Caki2 (cell line): ENCODE measurements around the gene GATAD2B. TPM values are rescaled to one million over a fixed set of nuclear protein-coding genes. Genes with fewer than 3 reads are reported as not detected.
"Not testable (repeated sequence)": the region's sequence is repeated elsewhere in the genome, so short reads cannot be mapped to it uniquely, and the experiment has no call there.

Experiments
- DNase-seq: peaks from one replicate; pipeline ENCODE4 v3.0.0-alpha.2; 2015; ENCODE audit warnings: low read depth
- in situ Hi-C: cut with HindIII; loops from 2 replicates; pipeline ENCODE4 v1.10.0; 2016; ENCODE audit warnings: low sequenced_read_pairs, low pct_unique_long_range_greater_than_20kb, mixed read lengths
- total RNA-seq: library from RNA; depleted of rRNA; stranded (reverse); fragments of >200 nt; shearing (Covaris generic); gene quantifications from 2 replicates; pipeline ENCODE4 v1.2.3, GENCODE V29; 2014; ENCODE audit warnings: low replicate concordance

GATAD2B gene
- total RNA-seq, 1 experiment from 2014 or later, result 1.1 TPM

DNA sequence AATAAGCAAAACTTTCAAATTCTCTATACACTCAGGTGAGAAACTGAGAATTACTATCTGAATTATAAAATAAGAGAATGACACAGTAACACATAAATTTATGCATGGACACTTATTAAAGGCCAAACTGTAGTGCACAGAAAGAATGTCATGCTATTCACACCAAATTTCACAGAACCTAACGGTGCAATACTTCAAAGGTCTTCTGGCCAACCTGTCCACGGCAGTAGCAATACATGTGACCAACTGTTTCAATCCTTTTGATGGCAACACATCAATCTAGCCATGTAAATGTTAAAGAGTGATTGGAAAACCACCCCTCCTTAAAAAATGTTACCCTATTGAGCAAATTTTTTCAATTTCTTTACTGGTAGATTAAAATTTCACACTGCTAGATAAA lies 10.4 kb downstream of the GATAD2B start:
- DNase-seq, result no peak
- in situ Hi-C loops, result no loop called here

DNA sequence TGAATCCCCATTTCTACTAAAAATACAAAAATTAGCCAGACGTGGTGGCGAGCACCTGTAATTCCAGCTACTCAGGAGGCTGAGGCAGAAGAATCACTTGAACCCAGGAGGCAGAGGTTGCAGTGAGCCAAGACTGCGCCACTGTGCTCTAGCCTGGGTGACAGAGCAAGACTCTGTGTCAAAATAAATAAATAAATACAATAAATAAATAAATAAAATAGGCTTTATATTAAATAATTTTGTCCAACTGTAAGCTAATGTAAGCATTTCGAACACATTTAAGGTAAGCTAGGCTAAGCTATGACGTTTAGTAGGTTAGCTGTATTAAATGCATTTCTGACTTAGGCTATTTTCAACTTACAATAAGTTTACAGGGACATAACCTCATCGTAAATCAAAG lies 12.2 kb downstream of the GATAD2B start:
- in situ Hi-C loops, DNase-seq: not testable (repeated sequence)

- no peak for DNase-seq
- in situ Hi-C loops, result no loop called here
Observed at GRCh38 chr1:153908071-153908470, 14.7 kb downstream of the GATAD2B start.

DNA sequence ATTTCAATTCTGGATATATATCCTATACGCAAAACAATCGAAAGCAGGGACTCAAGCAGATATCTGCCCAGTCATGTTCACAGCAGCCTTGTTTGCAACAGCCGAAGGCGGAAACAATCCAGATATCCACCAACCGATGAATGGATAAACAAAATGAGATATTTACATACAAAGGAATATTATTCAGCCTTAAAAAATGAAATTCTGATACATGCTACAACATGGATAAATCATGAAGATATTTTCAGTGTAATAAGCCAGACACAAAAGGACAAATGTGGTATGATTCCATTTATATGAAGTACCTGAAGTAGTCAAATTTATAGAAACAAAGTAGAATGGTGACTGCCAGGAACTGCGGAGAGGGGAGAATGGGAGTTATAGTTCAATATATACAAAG lies 15.6 kb downstream of the GATAD2B start:
- in situ Hi-C loops, result no loop called here
- no peak for DNase-seq

DNA sequence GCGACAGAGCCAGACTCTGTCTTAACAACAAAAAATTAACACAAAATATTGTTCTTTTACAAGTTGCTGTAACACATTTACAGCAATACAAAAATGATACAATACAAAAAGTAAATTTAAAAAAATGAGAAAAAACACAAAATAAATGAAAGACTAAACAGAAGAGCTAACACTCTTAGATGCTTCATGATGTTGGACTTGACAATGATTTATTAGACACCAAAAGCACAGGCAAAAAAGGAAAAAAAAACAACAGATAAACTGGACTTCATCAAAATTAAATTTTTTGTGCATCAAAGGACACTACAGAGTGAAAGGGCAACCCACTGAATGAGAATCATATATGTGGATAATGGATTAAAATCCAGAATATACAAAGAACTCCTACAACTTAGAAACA lies 16.4 kb downstream of the GATAD2B start:
- in situ Hi-C loops, result no loop called here
- DNase-seq, result no peak

- in situ Hi-C loops, DNase-seq: not testable (repeated sequence)
Observed at GRCh38 chr1:153905908-153906307, 16.9 kb downstream of the GATAD2B start.

GRCh38 chr1:153903841-153904455 lies 18.8 kb downstream of the GATAD2B start:
- no peak for DNase-seq
- in situ Hi-C loops, result no loop called here

GRCh38 chr1:153899509-153899908 lies 23.3 kb downstream of the GATAD2B start:
- in situ Hi-C loops, result no loop called here
- no peak for DNase-seq

- DNase-seq, in situ Hi-C loops: not testable (repeated sequence)
Observed at GRCh38 chr1:153895866-153896265, 26.9 kb downstream of the GATAD2B start.

- in situ Hi-C loops, result not testable (repeated sequence)
Observed at GRCh38 chr1:153891042-153891441, 31.7 kb downstream of the GATAD2B start.

GRCh38 chr1:153888533-153888932 lies 34.2 kb downstream of the GATAD2B start:
- no peak for DNase-seq
- in situ Hi-C loops, result no loop called here

More at GRCh38 chr1:153891042-153891441, 31.7 kb downstream of the GATAD2B start:
- not testable (repeated sequence) for DNase-seq

DNA sequence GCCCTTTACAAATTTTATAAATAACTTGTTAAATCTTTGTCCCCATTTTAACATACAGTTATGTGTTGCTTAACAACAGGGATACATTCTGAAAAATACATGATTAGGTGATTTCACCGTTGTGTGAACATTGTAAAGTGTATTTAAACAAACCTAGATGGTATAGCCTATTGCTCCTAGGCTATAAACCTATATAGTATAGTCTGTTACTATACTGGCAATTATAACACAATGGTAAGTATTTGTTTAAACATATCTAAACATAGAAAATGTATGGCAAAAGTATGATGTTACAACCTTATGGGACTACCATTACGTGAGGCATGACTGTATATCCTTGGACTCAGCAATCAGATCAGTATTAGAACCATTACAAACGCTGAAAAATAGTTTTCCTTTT lies 36.6 kb downstream of the GATAD2B start:
- no peak for DNase-seq
- in situ Hi-C loops, result no loop called here

- in situ Hi-C loops, result no loop called here
- no peak for DNase-seq
Observed at GRCh38 chr1:153883223-153883622, 39.5 kb downstream of the GATAD2B start.

- in situ Hi-C loops, result no loop called here
- no peak for DNase-seq
Observed at GRCh38 chr1:153882296-153882912, 40.4 kb downstream of the GATAD2B start.

- in situ Hi-C loops, result no loop called here
- no peak for DNase-seq
Observed at GRCh38 chr1:153881751-153882150, 41.0 kb downstream of the GATAD2B start.

DNA sequence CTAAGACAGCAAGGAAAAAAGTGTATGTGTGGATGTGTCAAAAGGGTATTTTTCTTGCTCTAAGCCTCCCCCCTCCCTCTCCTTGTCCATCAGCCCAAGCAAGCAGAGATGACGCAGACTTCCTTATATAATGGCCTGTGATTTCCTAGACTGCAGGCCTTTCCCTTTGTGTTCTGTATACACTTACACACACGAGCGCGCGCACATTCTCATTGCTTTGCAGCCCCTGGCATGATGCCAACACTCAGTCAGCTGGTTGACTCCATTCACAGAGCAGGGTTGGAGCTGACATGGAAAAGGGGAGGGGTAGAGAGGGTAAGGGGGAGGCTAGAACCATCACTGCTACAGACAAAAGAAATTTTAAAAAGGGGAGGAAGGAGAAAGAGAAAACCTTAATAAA lies 41.8 kb downstream of the GATAD2B start:
- DNase-seq, result peak; percentile 92
- in situ Hi-C loops, result no loop called here

- DNase-seq, result no peak
- in situ Hi-C loops, result no loop called here
Observed at GRCh38 chr1:153880024-153880423, 42.7 kb downstream of the GATAD2B start.

DNA sequence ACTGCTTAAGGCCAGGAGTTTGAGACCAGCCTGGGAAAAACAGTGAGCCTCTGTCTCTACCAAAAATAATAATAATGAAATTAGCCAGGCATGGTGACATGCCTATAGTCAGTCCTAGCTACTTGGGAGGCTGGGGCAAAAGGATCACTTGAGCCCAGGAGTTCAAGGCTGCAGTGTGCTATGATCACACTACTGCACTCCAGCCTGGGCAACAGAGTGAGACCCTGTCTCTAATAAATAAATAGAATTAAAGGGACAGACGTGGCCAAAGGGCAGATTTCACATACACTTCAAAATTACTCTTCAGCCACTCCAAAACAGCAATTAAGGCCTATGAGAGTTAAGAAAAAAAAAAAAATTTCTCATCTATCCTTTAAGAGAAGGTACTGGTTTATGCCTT lies 45.7 kb downstream of the GATAD2B start:
- DNase-seq, result no peak
- in situ Hi-C loops, result no loop called here

DNA sequence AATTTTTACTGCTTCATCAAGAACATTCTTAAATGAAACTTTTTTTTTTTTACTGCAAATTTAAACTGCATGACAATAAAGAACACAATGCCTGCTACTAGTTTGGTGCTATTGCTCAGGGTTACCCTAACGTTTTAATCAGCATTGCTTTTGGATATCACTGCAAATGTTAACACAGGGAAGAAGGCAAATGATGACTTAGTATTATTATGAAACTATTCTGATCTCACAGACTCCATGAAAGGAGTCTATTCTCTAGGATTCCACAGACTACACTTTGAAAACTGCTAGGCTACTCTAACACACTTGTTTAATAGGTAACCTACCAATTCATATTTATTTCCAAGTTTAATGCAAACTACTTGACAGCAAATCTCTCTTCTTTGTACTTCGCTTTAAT lies 49.8 kb downstream of the GATAD2B start:
- DNase-seq, result no peak
- in situ Hi-C loops, result no loop called here

GRCh38 chr1:153872331-153872730 lies 50.4 kb downstream of the GATAD2B start:
- in situ Hi-C loops, result no loop called here
- no peak for DNase-seq
